Glomerular visceral epithelial cell (primary cell): ENCODE data around the gene ATP5PD.

Experiments used
- DNase-seq: peaks from one replicate; pipeline ENCODE4 v3.0.0-alpha.2; 2016; ENCODE audit errors: extremely low spot score

The ATP5PD gene

DNA sequence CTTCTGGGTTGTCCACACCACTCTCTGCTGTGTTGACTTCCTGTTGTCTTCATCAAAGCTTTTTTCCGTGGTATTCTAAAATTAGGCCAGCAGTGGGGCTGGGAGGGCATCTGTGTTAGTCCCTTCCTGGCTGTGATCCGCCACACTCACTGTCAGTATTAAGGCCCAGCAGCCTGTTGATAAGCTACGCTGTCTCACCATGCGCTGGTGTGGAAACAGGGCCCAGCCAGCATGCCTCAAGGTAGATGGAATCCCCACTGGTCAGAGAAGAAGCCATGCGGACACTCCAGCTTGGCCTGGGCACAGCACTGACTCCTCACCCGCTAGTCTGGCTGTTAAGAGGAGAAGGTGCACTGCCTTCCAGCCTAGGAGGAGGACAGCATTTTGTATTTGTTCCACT is 48.0 kb downstream of the ATP5PD start:
- DNase-seq, result no peak

- DNase-seq, result no peak
These were observed 50.9 kb downstream of the ATP5PD start for GRCh38 chr17:74995847-74996246.

DNA sequence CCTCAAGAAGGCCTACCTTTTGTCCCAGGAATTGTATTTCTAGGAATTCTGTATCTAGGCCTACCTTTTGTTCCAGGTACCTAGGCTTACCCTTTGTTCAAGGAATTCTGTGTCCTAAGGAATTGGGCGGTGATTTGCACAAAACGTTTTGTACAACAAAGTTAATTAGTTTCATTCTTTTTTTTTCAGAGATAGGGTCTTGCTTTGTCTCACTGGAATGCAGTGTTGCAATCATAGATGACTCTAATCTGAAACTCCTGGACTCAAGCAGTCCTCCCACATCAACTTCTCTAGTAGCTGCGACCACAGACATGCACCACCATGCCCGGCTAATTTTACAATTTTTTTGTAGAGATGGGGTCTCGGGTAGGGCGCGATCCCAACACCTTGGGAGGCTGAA is 52.3 kb downstream of the ATP5PD start:
- no peak for DNase-seq

GRCh38 chr17:74992223-74992622 is 54.5 kb downstream of the ATP5PD start:
- DNase-seq, result no peak

GRCh38 chr17:74990581-74991105 is 56.1 kb downstream of the ATP5PD start:
- DNase-seq, result no peak
